ENCODE measurements around the gene CAPN2. TPM values are rescaled to one million over a fixed set of nuclear protein-coding genes. Genes with fewer than 3 reads are reported as not detected.

Gene CAPN2
- total RNA-seq, 1 donor from 2014 or later, result 306 TPM

DNA sequence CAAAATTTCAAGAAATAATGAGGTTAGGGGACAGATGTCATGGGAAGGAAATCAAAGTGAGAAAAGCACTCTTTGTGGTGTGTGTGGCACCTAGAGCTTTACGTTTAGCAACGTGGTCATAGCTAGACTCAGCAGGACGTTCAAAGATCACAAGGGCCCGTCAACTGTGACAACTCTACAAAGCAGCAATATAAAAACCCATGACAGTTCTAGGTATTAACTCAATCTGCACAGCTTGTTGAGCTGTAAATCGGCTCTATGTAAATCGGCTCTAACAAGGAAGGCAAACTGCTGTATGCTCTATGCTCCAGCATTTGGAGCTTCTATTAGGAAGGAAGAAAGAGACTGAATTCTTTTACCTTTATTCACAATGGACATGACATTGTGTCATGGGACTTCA lies 68.6 kb downstream of the CAPN2 start:
- peaks cover 70% of the 10 kb centered on the region for H3K36me3 ChIP-seq
- no peak for DNase-seq
- no peak overlapping the region for H3K27ac ChIP-seq
- no peaks in the 10 kb centered on the region for H3K9me3 ChIP-seq
- no peak overlapping the region for H3K4me3 ChIP-seq
- H3K4me1 ChIP-seq, result peaks cover 3% of the 10 kb centered on the region
- TF ChIP-seq, protein P1, sequence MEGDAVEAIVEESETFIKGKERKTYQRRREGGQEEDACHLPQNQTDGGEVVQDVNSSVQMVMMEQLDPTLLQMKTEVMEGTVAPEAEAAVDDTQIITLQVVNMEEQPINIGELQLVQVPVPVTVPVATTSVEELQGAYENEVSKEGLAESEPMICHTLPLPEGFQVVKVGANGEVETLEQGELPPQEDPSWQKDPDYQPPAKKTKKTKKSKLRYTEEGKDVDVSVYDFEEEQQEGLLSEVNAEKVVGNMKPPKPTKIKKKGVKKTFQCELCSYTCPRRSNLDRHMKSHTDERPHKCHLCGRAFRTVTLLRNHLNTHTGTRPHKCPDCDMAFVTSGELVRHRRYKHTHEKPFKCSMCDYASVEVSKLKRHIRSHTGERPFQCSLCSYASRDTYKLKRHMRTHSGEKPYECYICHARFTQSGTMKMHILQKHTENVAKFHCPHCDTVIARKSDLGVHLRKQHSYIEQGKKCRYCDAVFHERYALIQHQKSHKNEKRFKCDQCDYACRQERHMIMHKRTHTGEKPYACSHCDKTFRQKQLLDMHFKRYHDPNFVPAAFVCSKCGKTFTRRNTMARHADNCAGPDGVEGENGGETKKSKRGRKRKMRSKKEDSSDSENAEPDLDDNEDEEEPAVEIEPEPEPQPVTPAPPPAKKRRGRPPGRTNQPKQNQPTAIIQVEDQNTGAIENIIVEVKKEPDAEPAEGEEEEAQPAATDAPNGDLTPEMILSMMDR (IDR thresholded peaks at IDR 0.05), result no peak
- no peak for ATAC-seq
- H3K27me3 ChIP-seq, result no peaks in the 10 kb centered on the region
- intact Hi-C loops (cut with DNase I), result no loop called here

DNA sequence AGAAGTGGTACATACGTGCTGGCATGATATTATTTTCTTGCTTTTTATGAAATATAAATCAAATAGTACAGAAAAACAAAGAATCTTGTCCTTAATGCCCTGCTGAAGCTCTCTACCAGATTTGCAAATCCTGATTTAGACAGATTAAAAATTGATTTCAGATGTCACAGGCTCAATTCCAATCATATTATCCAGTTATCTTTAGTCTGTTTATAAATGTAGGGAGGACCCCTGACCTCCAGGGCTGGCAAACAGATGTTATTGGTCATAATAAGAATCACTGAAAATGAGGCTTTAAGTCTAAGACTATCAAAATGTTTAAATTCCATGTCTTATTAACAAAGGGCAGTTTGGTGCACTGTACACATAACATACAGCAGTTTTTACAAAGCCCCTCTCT lies 71.3 kb downstream of the CAPN2 start:
- TF ChIP-seq, protein P1 (IDR thresholded peaks at IDR 0.05), result no peak
- no peak for DNase-seq
- H3K4me1 ChIP-seq, result peaks cover 4% of the 10 kb centered on the region
- H3K9me3 ChIP-seq, result no peaks in the 10 kb centered on the region
- intact Hi-C loops (cut with DNase I), result no loop called here
- no peak overlapping the region for H3K4me3 ChIP-seq
- no peak for ATAC-seq
- no peaks in the 10 kb centered on the region for H3K27me3 ChIP-seq
- H3K36me3 ChIP-seq, result peaks cover 72% of the 10 kb centered on the region
- H3K27ac ChIP-seq, result no peak overlapping the region

DNA sequence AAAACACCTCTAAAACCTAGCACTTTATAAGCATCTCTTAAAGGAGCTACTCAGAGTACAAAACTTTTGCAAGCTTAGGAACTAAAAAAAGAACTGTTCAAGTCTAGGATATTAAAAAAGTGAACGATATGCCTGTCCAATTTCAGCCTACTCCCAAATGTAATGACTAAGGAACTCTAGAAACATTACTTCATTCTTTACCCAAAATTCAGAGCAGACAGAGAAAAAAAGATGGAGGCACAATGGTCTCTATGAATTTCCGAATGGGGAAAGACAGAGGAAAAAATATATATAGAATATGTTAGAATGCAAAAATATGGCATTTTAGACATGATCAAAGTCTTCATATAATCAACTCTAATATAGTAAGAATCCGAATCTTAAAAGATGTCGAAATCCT lies 72.2 kb downstream of the CAPN2 start:
- Histone ChIP-seq H3K4me3 (no peak overlapping the region), H3K36me3 (peaks cover 71% of the 10 kb centered on the region), H3K4me1 (peaks cover 4% of the 10 kb centered on the region), H3K27ac (no peak overlapping the region), H3K27me3 (no peaks in the 10 kb centered on the region), H3K9me3 (no peaks in the 10 kb centered on the region)
- ATAC-seq (no peak), DNase-seq (no peak)
- TF ChIP-seq, protein P1 (IDR thresholded peaks at IDR 0.05), result no peak
- intact Hi-C loops (cut with DNase I), result no loop called here

DNA sequence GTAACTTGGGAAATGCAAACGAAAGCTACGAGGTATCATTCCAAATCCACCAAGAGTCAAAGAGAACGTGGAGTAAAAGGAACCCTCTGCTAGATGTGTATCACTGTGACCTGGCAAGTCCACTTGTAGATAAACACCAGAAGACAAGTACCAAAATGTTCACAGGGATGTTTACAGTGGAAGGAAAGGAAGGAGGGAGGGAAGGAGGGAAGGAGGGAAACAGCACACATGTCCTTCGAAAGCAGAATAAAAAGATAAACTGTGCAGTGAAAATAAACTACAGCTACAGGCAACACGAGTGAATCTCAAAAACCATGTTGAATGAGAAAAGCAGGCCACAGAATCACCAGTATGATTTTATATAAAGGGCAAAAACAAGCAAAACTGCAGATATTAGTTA lies 73.5 kb downstream of the CAPN2 start:
- no peak for DNase-seq
- Histone ChIP-seq H3K9me3 (no peaks in the 10 kb centered on the region), H3K4me3 (no peak overlapping the region), H3K4me1 (peaks cover 4% of the 10 kb centered on the region), H3K27me3 (no peaks in the 10 kb centered on the region), H3K27ac (no peak overlapping the region), H3K36me3 (peaks cover 60% of the 10 kb centered on the region)
- ATAC-seq, result no peak
- TF ChIP-seq, protein P1 (IDR thresholded peaks at IDR 0.05), result no peak
- intact Hi-C loops (cut with DNase I), result no loop called here

DNA sequence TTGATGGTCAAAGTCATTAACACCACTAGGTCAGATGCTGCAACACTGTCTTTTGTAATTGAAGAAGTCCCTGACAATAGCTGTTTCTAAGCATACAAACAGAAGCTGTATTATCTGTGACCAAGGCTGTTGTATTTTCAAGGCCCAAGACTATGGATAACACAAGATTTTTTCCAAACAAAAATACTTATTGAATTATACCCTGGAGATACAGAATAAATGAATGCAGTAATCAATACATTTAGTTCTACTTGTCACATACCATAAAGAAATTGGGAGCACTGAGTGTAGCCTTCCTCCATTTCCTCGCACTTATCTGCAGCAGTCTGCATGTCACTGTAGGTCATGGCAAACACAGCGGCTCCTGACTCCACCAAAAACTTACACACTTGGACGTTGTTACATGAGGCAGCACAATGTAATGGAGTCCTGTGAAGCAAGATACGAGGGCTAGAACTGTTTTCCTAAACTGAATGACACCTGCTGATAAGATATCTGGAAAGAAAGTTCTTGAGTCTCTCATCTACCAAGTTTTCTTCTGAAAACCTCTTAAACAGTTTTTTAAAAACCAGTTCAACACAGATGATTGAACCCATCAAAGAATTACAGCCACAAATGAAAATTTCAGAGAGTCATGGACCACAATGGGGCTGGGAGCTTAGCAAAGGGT lies 76.5 kb downstream of the CAPN2 start:
- Histone ChIP-seq H3K4me3 (no peak overlapping the region), H3K9me3 (no peaks in the 10 kb centered on the region), H3K27ac (no peak overlapping the region), H3K36me3 (peaks cover 64% of the 10 kb centered on the region), H3K4me1 (peaks cover 4% of the 10 kb centered on the region), H3K27me3 (no peaks in the 10 kb centered on the region)
- TF ChIP-seq, protein P1 (IDR thresholded peaks at IDR 0.05), result no peak
- intact Hi-C loops (cut with DNase I), result no loop called here
- ATAC-seq, result no peak
- no peak for DNase-seq

DNA sequence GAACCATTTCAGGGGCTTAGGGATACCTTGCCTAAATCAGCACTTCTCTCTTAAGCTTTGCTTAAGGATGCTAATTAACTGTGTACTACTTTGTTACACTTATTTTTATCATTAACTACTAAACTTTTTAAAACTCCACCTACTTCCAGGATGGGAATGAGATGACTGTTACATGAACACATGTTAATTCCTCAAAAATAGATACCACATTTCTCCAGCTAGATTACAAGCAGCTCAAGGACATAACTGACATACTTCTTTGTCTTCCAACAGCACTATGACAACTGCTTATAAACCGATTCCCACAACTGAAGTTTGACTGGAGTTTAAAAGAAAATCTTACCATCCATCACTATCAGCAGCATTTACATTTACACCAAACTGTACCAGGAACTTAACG lies 79.7 kb downstream of the CAPN2 start:
- H3K4me3 ChIP-seq, result no peak overlapping the region
- no peaks in the 10 kb centered on the region for H3K9me3 ChIP-seq
- intact Hi-C loops (cut with DNase I), result no loop called here
- no peaks in the 10 kb centered on the region for H3K4me1 ChIP-seq
- no peaks in the 10 kb centered on the region for H3K27me3 ChIP-seq
- DNase-seq (no peak), ATAC-seq (no peak)
- no peak overlapping the region for H3K27ac ChIP-seq
- TF ChIP-seq, protein P1 (IDR thresholded peaks at IDR 0.05), result no peak
- H3K36me3 ChIP-seq, result peaks cover 81% of the 10 kb centered on the region

All from upper lobe of right lung (tissue), 1 donor.